ENCODE measurements around the gene ST8SIA3.

ST8SIA3 gene

GRCh38 chr18:57352271-57352701 lies at the start of gene ST8SIA3:
Gene ST8SIA3 (plus strand): TSS chr18:57352557. CDS start chr18:57352847, 290 bp downstream.
- DNase-seq, result no peak

GRCh38 chr18:57311472-57311871 lies 40.9 kb upstream of the ST8SIA3 start:
- DNase-seq, result no peak

- DNase-seq, result no peak
Measured at GRCh38 chr18:57312346-57313144, 39.8 kb upstream of the ST8SIA3 start.

- no peak for DNase-seq
Measured at GRCh38 chr18:57320603-57321002, 31.8 kb upstream of the ST8SIA3 start.

GRCh38 chr18:57325491-57326166 lies 26.7 kb upstream of the ST8SIA3 start:
- DNase-seq, result no peak

- no peak for DNase-seq
Measured at GRCh38 chr18:57326718-57327323, 25.5 kb upstream of the ST8SIA3 start.

GRCh38 chr18:57328665-57329064 lies 23.7 kb upstream of the ST8SIA3 start:
- no peak for DNase-seq

GRCh38 chr18:57329856-57330255 lies 22.5 kb upstream of the ST8SIA3 start:
- no peak for DNase-seq

- no peak for DNase-seq
Measured at GRCh38 chr18:57331718-57332117, 20.6 kb upstream of the ST8SIA3 start.

GRCh38 chr18:57333940-57334339 lies 18.4 kb upstream of the ST8SIA3 start:
- no peak for DNase-seq

- DNase-seq, result no peak
Measured at GRCh38 chr18:57334383-57334782, 18.0 kb upstream of the ST8SIA3 start.

GRCh38 chr18:57336343-57336742 lies 16.0 kb upstream of the ST8SIA3 start:
- DNase-seq, result no peak

GRCh38 chr18:57337890-57338289 lies 14.5 kb upstream of the ST8SIA3 start:
- DNase-seq, result no peak

GRCh38 chr18:57343833-57344232 lies 8.5 kb upstream of the ST8SIA3 start:
- no peak for DNase-seq

GRCh38 chr18:57346876-57347275 lies 5.5 kb upstream of the ST8SIA3 start:
- no peak for DNase-seq

GRCh38 chr18:57347784-57348183 lies 4.6 kb upstream of the ST8SIA3 start:
- DNase-seq, result no peak

GRCh38 chr18:57352761-57353136 lies 392 bp downstream of the ST8SIA3 start:
- no peak for DNase-seq

- DNase-seq, result peak; percentile 62
Measured at GRCh38 chr18:57353137-57353939, 981 bp downstream of the ST8SIA3 start.

- no peak for DNase-seq
Measured at GRCh38 chr18:57353940-57354461, 1.6 kb downstream of the ST8SIA3 start.

GRCh38 chr18:57359433-57359832 lies 7.1 kb downstream of the ST8SIA3 start:
- DNase-seq, result no peak

- no peak for DNase-seq
Measured at GRCh38 chr18:57362714-57363113, 10.4 kb downstream of the ST8SIA3 start.

- no peak for DNase-seq
Measured at GRCh38 chr18:57364460-57364859, 12.1 kb downstream of the ST8SIA3 start.

All from NCI-H446 treated with DMSO at 0.1 percent for 48 hours (cell line).